Measurements from ENCODE around the gene LRRC51.

LRRC51 gene

GRCh38 chr11:72084076-72084475 is 3.4 kb downstream of the LRRC51 start:
- H3K4me3 ChIP-seq (ENCODE audit: low read depth, low read length): no peak overlapping the region
- no peaks in the 10 kb centered on the region for H3K9me3 ChIP-seq
- no peaks in the 10 kb centered on the region for H3K27me3 ChIP-seq
- no peak for TF ChIP-seq CTCF (IDR thresholded peaks at IDR 0.05; ENCODE audit: low read depth, low read length)
- DNase-seq: no peak
- H3K36me3 ChIP-seq: peaks cover 2% of the 10 kb centered on the region; the same call in 1 of the 2 replicates
- H3K4me1 ChIP-seq: peaks cover 16% of the 10 kb centered on the region

DNA sequence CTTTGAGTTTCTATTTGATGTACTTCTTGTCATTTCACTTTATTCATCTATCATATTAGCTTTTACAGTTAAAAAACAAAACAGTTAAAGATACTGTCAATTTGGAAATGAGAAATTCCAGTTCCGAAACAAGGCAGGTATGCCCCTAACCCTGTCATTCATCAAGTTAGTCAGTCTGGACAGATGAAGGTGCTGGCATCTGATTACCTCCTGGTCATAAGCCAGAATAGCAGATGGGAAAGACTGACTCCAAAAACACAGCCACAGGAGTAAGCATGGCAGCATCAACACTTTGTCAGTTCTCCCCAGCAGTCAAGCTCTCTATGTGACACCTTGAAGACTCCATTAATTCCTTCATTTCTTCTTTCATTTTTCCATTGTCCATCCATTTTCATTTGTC is 4.3 kb downstream of the LRRC51 start:
- DNase-seq: no peak
- H3K9me3 ChIP-seq: no peaks in the 10 kb centered on the region
- H3K27me3 ChIP-seq: no peaks in the 10 kb centered on the region
- H3K4me3 ChIP-seq (ENCODE audit: low read depth, low read length): no peak overlapping the region
- H3K36me3 ChIP-seq: peaks cover 2% of the 10 kb centered on the region; the same call in 1 of the 2 replicates
- H3K4me1 ChIP-seq: peaks cover 25% of the 10 kb centered on the region
- no peak for TF ChIP-seq CTCF (IDR thresholded peaks at IDR 0.05; ENCODE audit: low read depth, low read length)

- Histone ChIP-seq H3K36me3 (peaks cover 2% of the 10 kb centered on the region; the same call in 1 of the 2 replicates), H3K4me3 (ENCODE audit: low read depth, low read length) (no peak overlapping the region)
- no peak for DNase-seq
These were observed 5.1 kb downstream of the LRRC51 start for GRCh38 chr11:72085621-72086351.

GRCh38 chr11:72088076-72088808 is 7.6 kb downstream of the LRRC51 start:
- Histone ChIP-seq H3K4me1 (peaks cover 33% of the 10 kb centered on the region), H3K36me3 (peaks cover 2% of the 10 kb centered on the region; the same call in 1 of the 2 replicates), H3K27me3 (no peaks in the 10 kb centered on the region), H3K4me3 (ENCODE audit: low read depth, low read length) (no peak overlapping the region), H3K9me3 (no peaks in the 10 kb centered on the region)
- TF ChIP-seq CTCF (IDR thresholded peaks at IDR 0.05; ENCODE audit: low read depth, low read length): no peak
- DNase-seq: no peak

More at GRCh38 chr11:72085621-72086351, 5.1 kb downstream of the LRRC51 start:
- Histone ChIP-seq H3K4me1 (peaks cover 33% of the 10 kb centered on the region), H3K9me3 (no peaks in the 10 kb centered on the region), H3K27me3 (no peaks in the 10 kb centered on the region)
- TF ChIP-seq CTCF (IDR thresholded peaks at IDR 0.05; ENCODE audit: low read depth, low read length): no peak

DNA sequence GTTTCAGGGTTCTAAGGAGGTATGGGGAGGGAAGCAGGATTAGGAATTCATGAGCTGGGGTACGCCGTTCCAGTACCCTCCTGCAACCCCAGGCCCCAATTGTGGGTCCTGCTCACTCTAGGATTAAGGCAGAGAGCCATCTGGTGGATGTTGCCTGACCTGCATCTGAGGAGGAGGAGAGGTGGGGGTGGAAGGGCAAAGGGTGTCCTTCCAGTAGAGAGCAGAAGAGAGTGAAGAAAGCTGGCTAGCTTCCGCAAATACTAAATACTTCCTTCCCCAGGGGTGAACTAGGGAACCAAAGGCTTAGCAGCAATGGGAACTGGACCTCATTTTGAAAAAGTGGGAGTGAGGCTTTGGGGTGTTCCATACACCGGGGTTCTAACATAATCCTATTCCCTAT is 10.6 kb downstream of the LRRC51 start:
- Histone ChIP-seq H3K36me3 (peaks cover 2% of the 10 kb centered on the region), H3K9me3 (no peaks in the 10 kb centered on the region), H3K4me1 (peaks cover 33% of the 10 kb centered on the region), H3K27me3 (no peaks in the 10 kb centered on the region), H3K4me3 (ENCODE audit: low read depth, low read length) (no peak overlapping the region)
- DNase-seq: peak; percentile 79
- TF ChIP-seq CTCF (IDR thresholded peaks at IDR 0.05; ENCODE audit: low read depth, low read length): peak; percentile 94

DNA sequence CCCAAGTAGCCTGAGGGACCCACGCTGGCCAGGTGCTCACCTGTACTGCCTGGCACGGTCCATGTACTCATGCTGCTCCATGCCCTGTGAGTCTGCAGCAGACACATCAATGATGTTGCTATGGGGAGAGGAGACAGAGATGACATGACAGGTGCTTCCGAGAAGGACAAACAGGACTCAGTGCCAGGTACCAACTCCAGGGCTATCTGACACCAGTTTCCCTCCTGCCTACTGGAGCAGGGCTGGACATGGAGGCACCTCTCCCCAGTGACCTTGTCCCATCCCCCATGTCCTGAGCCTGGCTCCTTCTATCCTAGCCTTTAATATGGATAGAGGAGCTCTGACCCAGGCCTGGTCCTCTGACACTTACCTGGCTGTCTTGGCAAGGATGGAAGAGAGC is 18.1 kb downstream of the LRRC51 start:
- no peak for TF ChIP-seq CTCF (IDR thresholded peaks at IDR 0.05; ENCODE audit: low read depth, low read length)

More for the DNA sequence above, 18.1 kb downstream of the LRRC51 start:
- Histone ChIP-seq H3K4me3 (ENCODE audit: low read depth, low read length) (no peak overlapping the region), H3K9me3 (no peaks in the 10 kb centered on the region), H3K4me1 (peaks cover 3% of the 10 kb centered on the region; the same call in 1 of the 2 replicates), H3K36me3 (peaks cover 19% of the 10 kb centered on the region), H3K27me3 (no peaks in the 10 kb centered on the region)
- DNase-seq: no peak

All from BE2C (cell line).